Pancreas (tissue), 10 donors: ENCODE results near the gene LCAT. TPM values are rescaled to one million over a fixed set of nuclear protein-coding genes. Genes with fewer than 3 reads are reported as not detected.

Experiments
- ATAC-seq, 4 donors: fragments of 200-7000 bp; cut with Tn5 transposase; one replicate each; pipeline versions ENCODE4 v1.8.0 to v1.9.1; 2020; ENCODE audit warnings: mild to moderate bottlenecking in 4 of 4, moderate library complexity in 4 of 4
- DNase-seq, 6 donors: peaks; one replicate each; pipeline ENCODE4 v3.0.0-alpha.2; 2020
- FAIRE-seq: peaks from 2 replicates; lab custom pipeline; 2012; peaks lifted over from hg19 to GRCh38; lab: Jason Lieb, UNC
- H3K27ac ChIP-seq, 4 donors: fragments of 200-600 bp; sonication (generic); 1 replicate in 3 of 4; 2 replicates in 1 of 4; pipeline versions ENCODE4 v1.5.0 to v1.8.0; 2020
- H3K27me3 ChIP-seq, 4 donors: fragments of 200-600 bp; one replicate each; pipeline ENCODE4 v1.8.0; 2021
- H3K36me3 ChIP-seq, 3 donors: fragments of 200-600 bp; sonication (generic) in 1 of 3; one replicate each; pipeline versions ENCODE4 v1.5.0 to v1.8.0; 2020 to 2021
- H3K4me1 ChIP-seq, 3 donors: fragments of 200-600 bp; one replicate each; pipeline ENCODE4 v1.8.0; 2021
- H3K4me3 ChIP-seq, 4 donors: fragments of 200-600 bp; sonication (generic) in 2 of 4; one replicate each; pipeline versions ENCODE4 v1.5.0 to v1.8.0; 2020 to 2021
- H3K9me3 ChIP-seq, 4 donors: fragments of 200-600 bp; one replicate each; pipeline ENCODE4 v1.8.0; 2021
- WGBS, 2 donors: extraction: QIAGEN DNeasy Blood & Tissue Kit; methylation state at CpG; one replicate each; pipeline ENCODE4 v1.1.7; 2013; 5-methylcytosine and 5-hydroxymethylcytosine counted together
- intact Hi-C, 3 donors: fragments of 100-400 bp; cut with DNase I; formaldehyde crosslinking; loops; one replicate each; pipeline versions ENCODE4 v1.11.1 to v1.14.2; 2022
- polyA plus RNA-seq, 2 donors: library from polyadenylated mRNA; stranded (reverse); fragments of 200-250 nt; gene quantifications; one replicate each; pipeline ENCODE4 v1.2.3, GENCODE V29; 2013
- total RNA-seq, 6 donors: library from RNA; stranded (reverse); fragmentation: NEBNext Ultra II Directional in 4 of 6; extraction: Animal tissue kit (Norgen Biotek cat#: 25700) in 4 of 6; gene quantifications; one replicate each; pipeline versions ENCODE4 v1.2.1 to v1.2.4, GENCODE V29; 2021 to 2023
- TF ChIP-seq, protein P1 (sequence below), 4 donors: fragments of 200-600 bp; sonication (generic) in 3 of 4; IDR thresholded peaks; one replicate each; pipeline versions ENCODE4 v1.5.0 to v1.8.0; 2021; ENCODE audit warnings: antibody characterized with exemption in 4 of 4
- donor health status: healthy with polysubstance abuse.
- donor health status: DM: no; HTN: no; CAD: no; lungs with moderate emphysema.
- donor health status: DM: no; HTN: no; CAD: no.
- donor health status: control.
- donor health status: control.
- donor health status: Bipolar disorder and iron deficiency.
- donor health status: DM: yes; HTN: yes; CAD: no.
- donor health status: DM: no; HTN: no; CAD: no.
- donor health status: DM: no; HTN: no; CAD: no.
- donor health status: DM: yes; HTN: yes; CAD: no.

The LCAT gene
- total and polyA plus RNA-seq, 8 donors, result 2.8 to 65.5 (median 10.3) TPM

DNA sequence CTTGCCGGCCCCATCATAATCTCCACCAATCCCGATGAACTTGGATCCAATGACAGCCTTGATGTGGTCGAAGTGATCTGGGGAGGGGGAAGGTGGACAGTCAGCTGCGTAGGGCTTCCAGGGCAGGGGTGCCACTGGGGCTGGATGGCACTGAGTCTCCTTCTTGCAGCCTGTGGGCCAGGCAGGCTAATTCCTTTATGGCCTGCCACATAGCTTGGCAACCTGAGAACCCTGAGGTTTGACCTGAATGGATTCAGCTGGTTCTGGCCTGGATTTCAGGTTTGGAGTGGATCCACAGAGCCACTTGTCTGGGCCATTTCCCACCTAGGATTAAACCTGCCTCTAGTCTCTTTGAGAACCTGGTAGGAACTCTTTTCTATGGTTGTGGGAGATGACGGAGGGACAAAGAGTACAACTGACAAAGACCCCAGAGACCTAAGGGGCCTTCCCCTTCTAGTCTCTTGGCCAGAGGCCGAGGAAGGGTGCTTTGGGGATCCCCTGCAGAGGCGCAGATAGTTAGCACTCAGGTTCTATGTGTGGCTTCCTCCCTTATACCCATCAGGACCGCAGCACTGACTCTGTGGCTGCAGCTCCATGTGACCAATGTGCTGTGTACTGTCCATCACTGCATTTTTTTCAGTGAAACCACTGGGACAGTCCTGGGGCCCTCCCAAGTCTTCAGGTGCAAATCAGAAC is 45.5 kb upstream of the LCAT start:
- intact Hi-C loops, result loop anchor here in 1 of 3 donors (10.0 kb wide), 1 partner anchor 245 kb away; the partner anchor contains the start of gene ESRP2
- no peak overlapping the region for H3K4me3 ChIP-seq
- H3K27ac ChIP-seq, result no peak overlapping the region
- ATAC-seq (no peak), DNase-seq (no peak), FAIRE-seq (no peak)
- WGBS, 2 donors, result 73 to 87% methylated on average over 8 of the region's 8 CpGs
- no peaks in the 10 kb centered on the region for H3K9me3 ChIP-seq
- TF ChIP-seq, protein P1, sequence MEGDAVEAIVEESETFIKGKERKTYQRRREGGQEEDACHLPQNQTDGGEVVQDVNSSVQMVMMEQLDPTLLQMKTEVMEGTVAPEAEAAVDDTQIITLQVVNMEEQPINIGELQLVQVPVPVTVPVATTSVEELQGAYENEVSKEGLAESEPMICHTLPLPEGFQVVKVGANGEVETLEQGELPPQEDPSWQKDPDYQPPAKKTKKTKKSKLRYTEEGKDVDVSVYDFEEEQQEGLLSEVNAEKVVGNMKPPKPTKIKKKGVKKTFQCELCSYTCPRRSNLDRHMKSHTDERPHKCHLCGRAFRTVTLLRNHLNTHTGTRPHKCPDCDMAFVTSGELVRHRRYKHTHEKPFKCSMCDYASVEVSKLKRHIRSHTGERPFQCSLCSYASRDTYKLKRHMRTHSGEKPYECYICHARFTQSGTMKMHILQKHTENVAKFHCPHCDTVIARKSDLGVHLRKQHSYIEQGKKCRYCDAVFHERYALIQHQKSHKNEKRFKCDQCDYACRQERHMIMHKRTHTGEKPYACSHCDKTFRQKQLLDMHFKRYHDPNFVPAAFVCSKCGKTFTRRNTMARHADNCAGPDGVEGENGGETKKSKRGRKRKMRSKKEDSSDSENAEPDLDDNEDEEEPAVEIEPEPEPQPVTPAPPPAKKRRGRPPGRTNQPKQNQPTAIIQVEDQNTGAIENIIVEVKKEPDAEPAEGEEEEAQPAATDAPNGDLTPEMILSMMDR (IDR thresholded peaks at IDR 0.05), result no peak
- H3K27me3 ChIP-seq, result no peaks in the 10 kb centered on the region
- peaks cover 0 to 6% (median 5%) of the 10 kb centered on the region in 3 donors for H3K4me1 ChIP-seq
- no peaks in the 10 kb centered on the region for H3K36me3 ChIP-seq

DNA sequence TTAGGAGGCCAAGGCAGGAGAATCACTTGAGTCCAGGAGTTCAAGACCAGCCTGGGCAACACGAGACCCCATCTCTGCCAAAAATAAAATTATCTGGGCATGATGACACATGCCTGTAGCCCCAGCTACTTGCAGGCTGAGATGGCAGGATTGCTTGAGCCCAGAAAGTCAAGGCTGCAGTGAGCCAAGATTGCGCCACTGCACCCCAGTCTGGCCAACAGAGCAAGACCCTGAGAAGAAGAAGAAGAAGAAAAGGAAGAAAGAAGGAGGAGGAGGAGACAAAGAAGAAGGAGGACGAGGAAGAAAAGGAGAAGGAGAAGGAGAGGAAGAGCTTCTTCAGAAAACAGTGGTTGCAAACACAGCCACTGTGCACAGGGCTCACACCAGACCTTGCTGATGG is 44.8 kb upstream of the LCAT start:
- peaks cover 0 to 6% (median 5%) of the 10 kb centered on the region in 3 donors for H3K4me1 ChIP-seq
- FAIRE-seq (no peak), DNase-seq (no peak), ATAC-seq (no peak)
- TF ChIP-seq, protein P1 (IDR thresholded peaks at IDR 0.05), result no peak
- no peak overlapping the region for H3K4me3 ChIP-seq
- no peaks in the 10 kb centered on the region for H3K36me3 ChIP-seq
- no peaks in the 10 kb centered on the region for H3K27me3 ChIP-seq
- WGBS, 2 donors, result 77 to 81% methylated on average over 3 of the region's 3 CpGs
- H3K27ac ChIP-seq, result no peak overlapping the region
- intact Hi-C loops, result loop anchor here in 1 of 3 donors (10.0 kb wide), 1 partner anchor 246 kb away; the partner anchor contains the start of gene ESRP2
- H3K9me3 ChIP-seq, result no peaks in the 10 kb centered on the region

- ATAC-seq, result no peak
- FAIRE-seq, result no peak
- Histone ChIP-seq H3K36me3 (no peaks in the 10 kb centered on the region), H3K27ac (no peak overlapping the region), H3K4me3 (no peak overlapping the region), H3K27me3 (no peaks in the 10 kb centered on the region), H3K9me3 (no peaks in the 10 kb centered on the region), H3K4me1 (peaks cover 0 to 5% (median 0%) of the 10 kb centered on the region in 3 donors)
- TF ChIP-seq, protein P1 (IDR thresholded peaks at IDR 0.05), result no peak
- intact Hi-C loops, result loop anchor here in 1 of 3 donors (10.0 kb wide), 1 partner anchor 247 kb away; the partner anchor contains the start of gene ESRP2
- DNase-seq, result no peak
- WGBS, 2 donors, result 72% methylated on average over 11 of the region's 11 CpGs
Measured at GRCh38 chr16:67987460-67988160, 43.7 kb upstream of the LCAT start.

DNA sequence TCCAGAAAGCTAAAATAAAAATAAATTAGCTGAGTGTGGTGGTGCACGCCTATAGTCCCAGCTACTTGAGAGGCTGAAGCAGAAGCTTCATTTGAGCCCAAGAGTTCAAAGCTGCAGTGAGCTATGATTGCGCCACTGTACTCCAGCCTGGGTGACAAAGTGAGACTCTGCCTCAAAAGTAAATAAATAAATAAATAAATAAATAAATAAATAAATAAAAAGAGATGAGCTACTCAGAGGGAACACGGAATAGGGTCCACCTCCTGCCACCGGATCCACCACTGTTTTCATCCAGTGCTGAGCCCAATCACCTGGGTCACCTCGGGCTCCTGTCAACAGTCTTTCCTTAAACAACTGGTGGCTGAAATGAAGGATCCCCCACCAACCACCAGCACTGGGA is 43.0 kb upstream of the LCAT start:
- FAIRE-seq, result no peak
- TF ChIP-seq, protein P1 (IDR thresholded peaks at IDR 0.05), result no peak
- WGBS, 2 donors, result 81 to 87% methylated on average over 5 of the region's 5 CpGs
- no peaks in the 10 kb centered on the region for H3K36me3 ChIP-seq
- H3K27me3 ChIP-seq, result no peaks in the 10 kb centered on the region
- peaks cover 0 to 5% (median 0%) of the 10 kb centered on the region in 3 donors for H3K4me1 ChIP-seq
- no peak overlapping the region for H3K27ac ChIP-seq
- H3K4me3 ChIP-seq, result no peak overlapping the region
- intact Hi-C loops, result loop anchor here in 1 of 3 donors (10.0 kb wide), 1 partner anchor 248 kb away; the partner anchor contains the start of gene ESRP2
- H3K9me3 ChIP-seq, result no peaks in the 10 kb centered on the region
- ATAC-seq, result no peak
- DNase-seq, result no peak
